B cell (primary cell): ENCODE results near the gene TXNDC15. TPM values are rescaled to one million over a fixed set of nuclear protein-coding genes. Genes with fewer than 3 reads are reported as not detected.
A peak's percentile ranks its signal among the peaks of the same experiment; 100 is the strongest.

ENCODE experiments used
- ATAC-seq: fragments of 200-7000 bp; cut with Tn5 transposase; one replicate; pipeline ENCODE4 v1.10.0; 2021; ENCODE audit warnings: low read depth, mild to moderate bottlenecking, moderate number of reproducible peaks, moderate library complexity
- CTCF ChIA-PET: fragments of 350-600 bp; sonication (Branson Sonifier 250); formaldehyde crosslinking; loops from one replicate; lab custom pipeline; 2021; ENCODE audit warnings: antibody characterized with exemption, inconsistent platforms; lab: Charles Lee
- POLR2A ChIA-PET: fragments of 350-600 bp; sonication (Branson Sonifier 250); formaldehyde crosslinking; loops from one replicate; lab custom pipeline; 2021; ENCODE audit warnings: antibody characterized with exemption; lab: Charles Lee
- DNase-seq: peaks from one replicate; pipeline ENCODE4 v3.0.0; 2013
- H2AFZ ChIP-seq: 2 replicates; pipeline ENCODE4 v1.6.1; 2012; ENCODE audit warnings: mild to moderate bottlenecking, low read depth, low read length; ENCODE audit not compliant: insufficient read depth, poor library complexity, severe bottlenecking
- H3K27ac ChIP-seq, 2 donors: 1 replicate in 1 of 2; 2 replicates in 1 of 2; pipeline ENCODE4 v1.5.1; 2012 to 2013; ENCODE audit warnings: low read length in 2 of 2, mild to moderate bottlenecking in 2 of 2, moderate library complexity in 1 of 2
- H3K27me3 ChIP-seq, 4 experiments: fragments of 200-600 bp in 1 of 4; sonication (generic) in 1 of 4; replicated peaks in 1 of 4; 1 replicate in 2 of 4; 2 replicates in 2 of 4; pipeline versions ENCODE4 v1.6.1 to v1.7.0; 2013 to 2016; ENCODE audit warnings: low read length in 3 of 4, mild to moderate bottlenecking in 2 of 4, mixed read lengths in 1 of 4, moderate library complexity in 1 of 4; ENCODE audit not compliant: insufficient read depth in 4 of 4, control insufficient read depth in 3 of 4; ENCODE audit errors: control extremely low read depth in 1 of 4
- H3K36me3 ChIP-seq, 2 experiments: replicated peaks in 1 of 2; 1 replicate in 1 of 2; 2 replicates in 1 of 2; pipeline versions ENCODE4 v1.6.1 to v1.7.1; 2013; ENCODE audit warnings: low read length in 1 of 2; ENCODE audit not compliant: insufficient read depth in 2 of 2, control insufficient read depth in 1 of 2; ENCODE audit errors: control extremely low read depth in 1 of 2, extremely low read depth in 1 of 2
- H3K4me1 ChIP-seq, 2 donors: fragments of 200-600 bp in 1 of 2; sonication (generic) in 1 of 2; 1 replicate in 1 of 2; 2 replicates in 1 of 2; pipeline versions ENCODE4 v1.5.1 to v1.6.1; 2013 to 2017; ENCODE audit warnings: low read length in 2 of 2; ENCODE audit not compliant: control insufficient read depth in 2 of 2, insufficient read depth in 2 of 2
- H3K4me2 ChIP-seq: replicated peaks from 2 replicates; pipeline ENCODE3; 2012; ENCODE audit warnings: mild to moderate bottlenecking, low read depth, low read length; ENCODE audit not compliant: poor library complexity, severe bottlenecking
- H3K4me3 ChIP-seq, 5 experiments: fragments of 200-600 bp in 1 of 5; sonication (generic) in 1 of 5; 1 replicate in 3 of 5; 2 replicates in 2 of 5; pipeline versions ENCODE4 v1.5.1 to v1.7.0; 2011 to 2016; ENCODE audit warnings: low read length in 4 of 5, mild to moderate bottlenecking in 4 of 5, low read depth in 2 of 5, control low read depth in 1 of 5, moderate library complexity in 1 of 5; ENCODE audit not compliant: insufficient read depth in 1 of 5; ENCODE audit errors: control extremely low read depth in 1 of 5, extremely low read depth in 1 of 5
- H3K79me2 ChIP-seq: fragments of 200-600 bp; sonication (generic); one replicate; pipeline ENCODE4 v1.6.0; 2016; ENCODE audit warnings: low read length; ENCODE audit not compliant: control insufficient read depth, insufficient read depth
- H3K9ac ChIP-seq: fragments of 200-600 bp; sonication (generic); 2 replicates; pipeline ENCODE4 v1.6.1; 2017; ENCODE audit warnings: mild to moderate bottlenecking, low read length, moderate library complexity
- H3K9me3 ChIP-seq, 3 donors: one replicate each; pipeline versions ENCODE4 v1.6.1 to v1.7.1; 2013; ENCODE audit warnings: low read length in 2 of 3; ENCODE audit not compliant: control insufficient read depth in 2 of 3, insufficient read depth in 1 of 3; ENCODE audit errors: control extremely low read depth in 1 of 3
- H4K20me1 ChIP-seq: 2 replicates; pipeline ENCODE4 v1.6.0; 2012; ENCODE audit warnings: mild to moderate bottlenecking, low read length; ENCODE audit not compliant: insufficient read depth, control insufficient read depth, poor library complexity, severe bottlenecking
- H3K27ac Mint-ChIP-seq: one replicate; pipeline ENCODE4 v1.8.0; 2021; ENCODE audit warnings: mixed read lengths
- H3K27me3 Mint-ChIP-seq: one replicate; pipeline ENCODE4 v1.8.0; 2021; ENCODE audit warnings: mixed read lengths
- H3K4me1 Mint-ChIP-seq: one replicate; pipeline ENCODE4 v1.8.0; 2021; ENCODE audit warnings: mixed read lengths
- H3K4me3 Mint-ChIP-seq: one replicate; pipeline ENCODE4 v1.8.0; 2021; ENCODE audit warnings: mixed read lengths
- H3K9me3 Mint-ChIP-seq: one replicate; pipeline ENCODE4 v1.8.0; 2022; ENCODE audit warnings: mixed read lengths; ENCODE audit not compliant: insufficient read depth
- EZH2 ChIP-seq: IDR thresholded peaks from 2 replicates; pipeline ENCODE4 v1.6.1; 2012; ENCODE audit warnings: borderline replicate concordance, low read depth, mild to moderate bottlenecking, moderate library complexity, low read length; ENCODE audit not compliant: insufficient read depth, poor library complexity, severe bottlenecking
- WGBS: methylation state at CpG from one replicate; pipeline ENCODE4 v1.1.5; 2013; ENCODE audit warnings: missing lambda C conversion rate; ENCODE audit not compliant: insufficient coverage; 5-methylcytosine and 5-hydroxymethylcytosine counted together
- intact Hi-C: fragments of 100-400 bp; cut with micrococcal nuclease; formaldehyde crosslinking; loops from one replicate; pipeline ENCODE4 v1.10.0; 2022
- polyA plus RNA-seq: library from polyadenylated mRNA; depleted of rRNA; stranded (reverse); fragments of >200 nt; gene quantifications from 2 replicates; pipeline ENCODE4 v1.2.3, GENCODE V29; 2012
- total RNA-seq, 2 donors: library from RNA; stranded (reverse); fragments of 120-200 nt in 1 of 2; gene quantifications; 1 replicate in 1 of 2; 2 replicates in 1 of 2; pipeline versions ENCODE4 v1.2.3 to v1.2.4, GENCODE V29; 2013 to 2022
- TF ChIP-seq, protein P1 (sequence below): fragments of 200-600 bp; IDR thresholded peaks from one replicate; pipeline ENCODE4 v1.8.0; 2022; ENCODE audit warnings: antibody characterized with exemption, mild to moderate bottlenecking

The TXNDC15 gene
- total and polyA plus RNA-seq, 2 donors (not counting 1 experiment from before 2014, with no cell fraction given) = 18.5 to 50.4 TPM

DNA sequence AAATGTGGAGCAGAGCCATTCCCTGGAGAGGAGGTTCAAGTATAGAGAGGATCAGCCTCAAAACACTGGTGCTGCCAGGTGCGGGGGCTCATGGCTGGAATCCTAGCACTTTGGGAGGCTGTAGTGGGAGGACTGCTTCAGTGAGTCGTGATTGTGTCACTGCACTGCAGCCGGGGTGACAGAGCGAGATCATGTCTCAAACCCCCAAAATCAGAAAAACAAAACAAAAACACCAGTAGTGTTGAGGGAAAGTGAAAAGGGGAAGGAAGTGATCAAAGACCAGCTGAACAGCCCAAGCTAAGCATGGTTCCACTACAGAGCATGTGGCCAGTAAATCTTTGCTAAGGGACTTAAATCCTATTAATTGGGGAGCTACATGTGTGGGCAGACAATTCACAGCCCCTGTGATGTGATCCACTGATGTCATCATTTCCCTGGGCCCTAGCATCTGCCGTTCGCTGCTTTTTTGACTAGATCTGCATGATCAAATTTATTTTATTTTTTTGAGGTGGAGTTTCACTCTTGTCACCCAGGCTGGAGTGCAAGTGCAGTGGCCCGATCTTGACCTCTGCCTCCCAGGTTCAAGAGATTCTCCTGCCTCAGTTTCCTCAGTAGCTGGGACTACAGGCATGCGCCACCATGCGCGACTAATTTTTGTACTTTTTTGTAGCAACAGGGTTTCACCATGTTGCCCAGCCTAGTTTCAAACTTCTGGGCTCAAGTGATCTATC, 28.1 kb downstream of the TXNDC15 start:
- Histone ChIP-seq H3K4me3 (peak overlapping the region in 4 of 5 experiments; percentile 0 to 44 (median 21)), H3K79me2 (peaks cover 5% of the 10 kb centered on the region), H3K36me3 (peaks cover 5 to 15% of the 10 kb centered on the region in 2 experiments), H3K9me3 (peaks cover 0 to 17% (median 0%) of the 10 kb centered on the region in 3 donors), H3K4me1 (peaks cover 32 to 42% of the 10 kb centered on the region in 2 donors), H3K4me2 (peak overlapping the region; percentile 67), H3K9ac (peak overlapping the region; percentile 50), H2AFZ (peak overlapping the region; percentile 48), H3K27me3 (no peaks in the 10 kb centered on the region), H4K20me1 (no peaks in the 10 kb centered on the region), H3K27ac (peak overlapping the region; percentile 87 to 96)
- peaks cover 35% of the 10 kb centered on the region for H3K4me1 Mint-ChIP-seq
- intact Hi-C loops = loop anchor here (10.0 kb wide), 1 partner anchor 377 kb away; the partner anchor contains the start of gene JADE2
- DNase-seq = peak; percentile 87
- no peaks in the 10 kb centered on the region for H3K9me3 Mint-ChIP-seq
- no peaks in the 10 kb centered on the region for H3K27me3 Mint-ChIP-seq
- POLR2A ChIA-PET = interaction anchor here (0.8 to 2.5 kb wide), 4 partner anchors 28 to 164 kb away, joined by 4 to 9 read pairs (median 6); partner anchors contain the start of genes C5orf24, CAMLG and TXNDC15
- 58% methylated on average over 5 of the region's 10 CpGs for WGBS
- peak; percentile 32 for ATAC-seq
- CTCF ChIA-PET = interaction anchor here (0.7 to 8.4 kb wide), 13 partner anchors 10 to 676 kb away, joined by 3 to 93 read pairs (median 4); partner anchors contain the start of genes C5orf24, CAMLG, DDX46 and PPP2CA
- H3K27ac Mint-ChIP-seq = peak overlapping the region; percentile 93
- TF ChIP-seq EZH2 = no peak
- TF ChIP-seq, protein P1, sequence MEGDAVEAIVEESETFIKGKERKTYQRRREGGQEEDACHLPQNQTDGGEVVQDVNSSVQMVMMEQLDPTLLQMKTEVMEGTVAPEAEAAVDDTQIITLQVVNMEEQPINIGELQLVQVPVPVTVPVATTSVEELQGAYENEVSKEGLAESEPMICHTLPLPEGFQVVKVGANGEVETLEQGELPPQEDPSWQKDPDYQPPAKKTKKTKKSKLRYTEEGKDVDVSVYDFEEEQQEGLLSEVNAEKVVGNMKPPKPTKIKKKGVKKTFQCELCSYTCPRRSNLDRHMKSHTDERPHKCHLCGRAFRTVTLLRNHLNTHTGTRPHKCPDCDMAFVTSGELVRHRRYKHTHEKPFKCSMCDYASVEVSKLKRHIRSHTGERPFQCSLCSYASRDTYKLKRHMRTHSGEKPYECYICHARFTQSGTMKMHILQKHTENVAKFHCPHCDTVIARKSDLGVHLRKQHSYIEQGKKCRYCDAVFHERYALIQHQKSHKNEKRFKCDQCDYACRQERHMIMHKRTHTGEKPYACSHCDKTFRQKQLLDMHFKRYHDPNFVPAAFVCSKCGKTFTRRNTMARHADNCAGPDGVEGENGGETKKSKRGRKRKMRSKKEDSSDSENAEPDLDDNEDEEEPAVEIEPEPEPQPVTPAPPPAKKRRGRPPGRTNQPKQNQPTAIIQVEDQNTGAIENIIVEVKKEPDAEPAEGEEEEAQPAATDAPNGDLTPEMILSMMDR = no peak
- H3K4me3 Mint-ChIP-seq = peak overlapping the region; percentile 63
